ENCODE data around the gene PDS5B.

Gene PDS5B

GRCh38 chr13:32781906-32782305, 195.7 kb downstream of the PDS5B start:
- TF ChIP-seq, protein P1, sequence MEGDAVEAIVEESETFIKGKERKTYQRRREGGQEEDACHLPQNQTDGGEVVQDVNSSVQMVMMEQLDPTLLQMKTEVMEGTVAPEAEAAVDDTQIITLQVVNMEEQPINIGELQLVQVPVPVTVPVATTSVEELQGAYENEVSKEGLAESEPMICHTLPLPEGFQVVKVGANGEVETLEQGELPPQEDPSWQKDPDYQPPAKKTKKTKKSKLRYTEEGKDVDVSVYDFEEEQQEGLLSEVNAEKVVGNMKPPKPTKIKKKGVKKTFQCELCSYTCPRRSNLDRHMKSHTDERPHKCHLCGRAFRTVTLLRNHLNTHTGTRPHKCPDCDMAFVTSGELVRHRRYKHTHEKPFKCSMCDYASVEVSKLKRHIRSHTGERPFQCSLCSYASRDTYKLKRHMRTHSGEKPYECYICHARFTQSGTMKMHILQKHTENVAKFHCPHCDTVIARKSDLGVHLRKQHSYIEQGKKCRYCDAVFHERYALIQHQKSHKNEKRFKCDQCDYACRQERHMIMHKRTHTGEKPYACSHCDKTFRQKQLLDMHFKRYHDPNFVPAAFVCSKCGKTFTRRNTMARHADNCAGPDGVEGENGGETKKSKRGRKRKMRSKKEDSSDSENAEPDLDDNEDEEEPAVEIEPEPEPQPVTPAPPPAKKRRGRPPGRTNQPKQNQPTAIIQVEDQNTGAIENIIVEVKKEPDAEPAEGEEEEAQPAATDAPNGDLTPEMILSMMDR (IDR thresholded peaks at IDR 0.05; ENCODE audit: control insufficient read depth, insufficient read depth, low read depth, low read length, missing control alignments) = no peak
- DNase-seq (ENCODE audit: low read depth) = no peak
- H3K4me3 ChIP-seq (ENCODE audit: control insufficient read depth, low read depth, low read length) = no peak overlapping the region

- no peak overlapping the region for H3K4me3 ChIP-seq (ENCODE audit: control insufficient read depth, low read depth, low read length)
- TF ChIP-seq, protein P1 (IDR thresholded peaks at IDR 0.05; ENCODE audit: control insufficient read depth, insufficient read depth, low read depth, low read length, missing control alignments) = no peak
- DNase-seq (ENCODE audit: low read depth) = peak; percentile 3
These were observed 196.8 kb downstream of the PDS5B start for GRCh38 chr13:32783067-32783466.

- no peak overlapping the region for H3K4me3 ChIP-seq (ENCODE audit: control insufficient read depth, low read depth, low read length)
- TF ChIP-seq, protein P1 (IDR thresholded peaks at IDR 0.05; ENCODE audit: control insufficient read depth, insufficient read depth, low read depth, low read length, missing control alignments) = no peak
- no peak for DNase-seq (ENCODE audit: low read depth)
These were observed 204.5 kb downstream of the PDS5B start for GRCh38 chr13:32790731-32791130.

DNA sequence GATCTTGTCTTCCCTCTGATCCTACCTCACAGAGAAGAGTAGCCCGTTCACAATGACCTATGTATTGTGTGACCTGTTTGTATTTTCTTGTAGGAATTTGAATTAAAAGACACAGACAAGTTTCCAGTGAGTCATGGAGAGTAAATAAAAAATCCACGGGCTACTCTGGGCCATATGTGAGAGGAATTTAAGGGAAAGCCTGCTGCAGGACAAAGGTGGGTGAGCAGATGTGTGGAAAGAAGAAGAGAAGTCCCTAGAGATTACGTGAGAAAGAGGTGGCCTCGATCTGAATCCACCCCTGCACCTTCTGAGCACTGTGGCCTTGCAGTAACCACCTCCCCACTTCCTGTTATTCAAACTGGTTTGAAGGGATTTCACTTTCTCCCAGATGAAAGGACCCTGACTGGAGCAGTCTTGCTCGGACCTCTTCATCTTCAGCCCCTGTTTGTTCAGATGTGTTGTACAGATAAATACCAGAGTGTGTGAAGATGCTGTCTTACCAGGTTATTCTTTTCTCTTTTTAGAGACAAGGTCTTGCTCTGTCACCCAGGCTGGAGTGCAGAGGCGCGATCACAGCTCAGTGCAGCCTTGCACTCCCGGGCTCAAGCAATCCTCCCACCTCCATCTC, 205.4 kb downstream of the PDS5B start:
- DNase-seq (ENCODE audit: low read depth) = no peak
- no peak overlapping the region for H3K4me3 ChIP-seq (ENCODE audit: control insufficient read depth, low read depth, low read length)
- TF ChIP-seq, protein P1 (IDR thresholded peaks at IDR 0.05; ENCODE audit: control insufficient read depth, insufficient read depth, low read depth, low read length, missing control alignments) = no peak

- no peak overlapping the region for H3K4me3 ChIP-seq (ENCODE audit: control insufficient read depth, low read depth, low read length)
- TF ChIP-seq, protein P1 (IDR thresholded peaks at IDR 0.05; ENCODE audit: control insufficient read depth, insufficient read depth, low read depth, low read length, missing control alignments) = no peak
- DNase-seq (ENCODE audit: low read depth) = no peak
These were observed 210.5 kb downstream of the PDS5B start for GRCh38 chr13:32796754-32797153.

- no peak overlapping the region for H3K4me3 ChIP-seq (ENCODE audit: control insufficient read depth, low read depth, low read length)
- TF ChIP-seq, protein P1 (IDR thresholded peaks at IDR 0.05; ENCODE audit: control insufficient read depth, insufficient read depth, low read depth, low read length, missing control alignments) = no peak
- no peak for DNase-seq (ENCODE audit: low read depth)
These were observed 215.9 kb downstream of the PDS5B start for GRCh38 chr13:32802159-32802558.
